Measurements from ENCODE around the gene ARHGAP6.

The ARHGAP6 gene

DNA sequence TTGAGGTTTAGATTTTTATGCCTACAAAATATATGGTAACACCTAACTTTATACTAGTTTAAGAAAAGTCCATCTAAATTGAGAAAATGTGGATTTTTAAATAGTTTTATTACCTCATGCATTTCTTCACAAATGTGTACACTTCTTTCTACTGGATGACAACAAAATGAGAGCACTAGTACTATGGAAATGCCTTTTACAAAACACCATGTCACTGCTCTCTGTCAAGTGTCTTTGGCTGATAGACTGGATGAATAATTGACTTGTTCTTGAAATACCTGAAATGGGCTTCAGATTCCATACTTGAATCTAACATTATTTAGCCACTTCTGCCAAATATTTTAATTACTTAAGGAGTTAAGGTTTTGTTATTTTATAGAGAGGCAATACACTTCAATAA, 323.0 kb downstream of the ARHGAP6 start:
- DNase-seq: no peak

DNA sequence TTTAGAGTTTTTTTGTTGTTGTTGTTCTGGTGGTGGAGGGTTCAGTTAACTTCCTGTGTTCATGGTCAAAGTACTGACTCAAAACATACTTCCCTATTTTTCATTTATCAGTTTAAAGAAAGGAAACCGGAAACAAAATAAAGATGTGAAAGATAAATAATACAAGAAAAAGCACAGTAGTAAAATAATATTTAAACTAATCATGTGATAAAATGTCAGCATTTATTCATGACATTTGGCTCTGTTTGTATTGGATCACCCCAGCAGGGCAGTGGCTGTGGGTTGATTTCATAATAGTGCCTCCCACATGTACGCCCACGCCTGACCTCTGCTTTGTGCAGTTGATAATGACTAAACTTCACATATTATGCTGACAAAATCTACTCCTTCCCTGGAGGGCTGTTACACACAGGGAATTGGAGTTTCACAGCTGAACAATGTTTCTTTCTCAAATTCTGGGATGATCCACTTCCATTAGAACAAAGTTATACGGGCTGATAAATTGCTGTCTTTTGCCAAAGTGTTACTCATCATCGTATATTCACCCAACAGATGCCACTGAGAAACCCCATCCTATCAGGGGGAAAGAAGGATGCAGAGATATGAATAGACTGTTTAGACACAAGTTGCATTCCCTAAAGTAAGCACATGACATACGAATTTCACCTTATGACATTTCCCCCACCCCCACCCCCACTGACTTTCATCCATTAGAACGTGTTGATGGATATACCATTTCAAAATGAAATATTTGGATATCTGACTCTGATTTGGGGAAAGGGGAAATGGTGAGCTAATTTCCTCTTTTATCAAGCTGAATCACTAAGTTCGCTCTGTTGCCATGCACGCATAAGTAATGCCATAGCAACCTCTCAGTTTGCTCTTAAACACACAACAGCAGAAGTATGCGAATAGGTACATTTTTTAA, 324.2 kb downstream of the ARHGAP6 start:
- no peak for DNase-seq

DNA sequence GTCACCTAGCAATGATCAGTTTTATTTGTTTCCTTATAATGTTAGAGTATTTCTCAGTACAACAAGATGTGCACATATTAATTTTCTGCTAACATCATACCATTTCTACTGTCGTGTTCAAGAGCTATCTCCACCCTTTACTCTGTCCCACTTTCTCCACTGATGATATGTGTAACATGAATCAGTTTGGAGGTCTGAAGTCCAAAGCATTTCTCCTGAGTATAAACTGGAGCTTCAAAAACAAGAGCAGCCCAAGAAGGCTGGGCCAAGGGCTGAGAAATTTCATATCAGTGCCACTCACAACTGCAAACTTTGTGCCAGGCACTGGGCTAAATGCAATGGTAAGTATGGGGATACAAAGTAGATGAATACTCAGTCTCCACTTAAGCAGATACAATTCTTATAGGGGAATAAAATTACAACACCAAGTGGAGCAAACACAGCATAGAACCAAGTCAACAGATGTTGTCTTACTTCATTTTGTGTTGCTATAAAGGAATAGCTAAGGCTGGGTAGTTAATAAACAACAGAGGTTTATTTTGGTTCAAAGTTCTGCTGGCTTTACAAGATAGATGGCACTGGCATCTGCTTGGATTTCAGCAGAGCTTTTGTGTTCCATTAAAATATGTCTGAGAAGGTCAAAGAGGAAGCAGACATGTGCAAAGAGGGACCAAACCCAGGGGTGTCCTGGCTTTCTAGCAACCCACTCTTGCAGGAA, 328.3 kb downstream of the ARHGAP6 start:
- no peak for DNase-seq

DNA sequence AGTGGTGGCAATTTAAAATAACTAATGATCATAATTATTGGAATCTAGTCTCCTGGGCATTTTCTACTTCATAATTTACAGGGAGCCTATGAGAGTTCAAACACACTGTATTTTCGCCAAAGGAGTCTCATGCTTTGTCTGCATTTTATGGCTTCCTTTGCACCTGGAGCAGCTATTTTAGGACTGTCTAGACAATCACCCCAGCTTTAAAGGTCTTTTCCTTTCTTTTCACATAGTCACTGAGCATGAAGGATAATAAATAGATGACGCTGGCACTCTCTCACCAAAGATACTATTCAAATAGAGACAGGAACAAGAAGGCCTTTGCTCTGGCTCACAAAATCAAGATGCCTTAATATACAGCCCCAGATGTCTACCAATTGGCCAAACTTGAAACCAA, 329.5 kb downstream of the ARHGAP6 start:
- no peak for DNase-seq

DNA sequence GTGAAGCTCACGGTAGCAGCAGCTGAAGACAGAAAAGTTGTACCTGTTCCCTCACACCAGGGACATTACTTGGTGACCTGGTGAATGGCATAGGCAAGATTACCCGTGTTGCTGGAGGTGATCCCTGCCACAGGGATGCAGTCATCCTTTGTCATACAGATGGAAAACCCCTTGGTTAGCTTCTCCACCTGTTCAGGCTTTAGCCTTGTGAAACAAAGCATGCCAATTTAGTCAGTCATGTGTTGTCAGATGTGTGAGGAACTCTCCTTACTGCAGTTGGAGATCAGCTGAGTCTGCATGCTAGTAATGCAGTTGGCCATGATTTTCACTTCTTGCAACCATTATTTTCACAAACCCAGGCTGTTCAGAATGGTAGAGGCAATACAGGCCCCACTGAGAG, 331.6 kb downstream of the ARHGAP6 start:
- DNase-seq: no peak

DNA sequence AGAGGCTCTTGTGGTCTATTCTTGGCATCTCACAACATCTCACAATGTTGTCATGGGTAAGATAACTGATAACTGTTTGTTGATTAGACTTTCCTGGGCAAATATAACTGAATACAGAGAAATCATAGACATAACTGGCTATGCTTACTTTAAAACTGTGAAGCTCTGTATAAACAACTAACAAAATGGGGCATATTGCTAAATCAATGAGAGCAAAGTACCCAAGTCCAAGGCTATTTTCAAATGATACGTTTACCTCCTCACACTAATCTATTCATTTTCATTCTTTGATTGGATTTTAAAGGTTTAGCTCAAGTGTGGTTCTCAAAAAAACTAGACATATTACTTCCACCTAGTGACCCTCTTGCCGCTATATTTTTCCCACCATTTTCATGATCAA, 333.9 kb downstream of the ARHGAP6 start:
- no peak for DNase-seq

DNA sequence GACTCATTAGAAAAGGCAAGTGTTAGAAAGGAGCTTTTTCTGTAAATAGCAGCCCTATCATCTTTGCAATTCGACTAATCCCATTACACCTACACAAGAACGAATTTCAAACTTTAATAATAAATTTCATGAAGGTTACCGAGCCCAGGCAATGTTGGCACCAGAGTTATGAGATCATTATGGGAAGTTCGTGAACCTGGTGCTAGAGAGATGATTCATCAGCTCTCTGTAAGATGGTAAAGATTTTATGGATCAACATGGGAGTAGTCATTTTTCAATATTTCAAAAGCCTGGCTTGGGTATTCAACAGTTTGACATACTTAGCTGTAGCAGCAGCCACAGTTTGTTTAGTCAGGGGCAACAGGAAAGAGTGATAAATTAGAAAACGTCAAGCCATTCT, 336.7 kb downstream of the ARHGAP6 start:
- DNase-seq: no peak

DNA sequence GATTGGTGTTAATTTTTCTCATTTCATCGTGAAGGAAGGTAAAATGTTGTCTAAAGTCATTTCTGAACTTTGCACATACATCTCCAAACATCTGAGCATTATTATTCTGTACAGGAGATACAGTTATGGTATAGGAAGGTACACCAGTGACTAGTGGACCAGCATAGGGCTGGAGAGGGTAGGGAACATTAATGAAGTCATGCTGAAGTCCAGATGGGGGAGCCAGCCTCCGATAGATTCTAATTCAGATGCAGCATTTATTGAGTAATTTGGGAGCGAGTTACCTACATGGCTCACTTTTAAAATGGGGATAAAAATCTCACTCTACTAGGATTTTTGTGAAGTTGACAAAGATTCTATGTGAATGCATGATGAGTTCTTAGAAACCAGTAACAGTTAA, 337.6 kb downstream of the ARHGAP6 start:
- no peak for DNase-seq

DNA sequence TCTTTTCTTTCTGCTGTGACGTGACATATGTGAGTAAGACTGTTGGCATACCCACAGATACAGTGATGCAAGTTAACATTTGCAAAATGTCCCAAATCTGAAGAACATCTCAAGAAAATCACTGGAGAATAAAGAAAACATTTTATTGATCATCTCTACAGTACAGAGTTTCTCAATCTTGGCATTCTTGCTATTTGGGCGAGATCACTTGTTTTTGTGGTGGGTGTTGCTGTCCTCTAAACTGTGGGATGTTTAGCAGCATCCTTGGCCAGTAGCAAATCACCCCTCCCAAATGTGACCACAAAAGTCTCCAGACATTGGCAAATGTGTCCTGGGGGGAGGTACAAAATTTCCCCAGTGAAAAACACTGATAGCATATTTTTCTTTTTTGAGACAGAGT, 343.7 kb downstream of the ARHGAP6 start:
- DNase-seq: no peak

DNA sequence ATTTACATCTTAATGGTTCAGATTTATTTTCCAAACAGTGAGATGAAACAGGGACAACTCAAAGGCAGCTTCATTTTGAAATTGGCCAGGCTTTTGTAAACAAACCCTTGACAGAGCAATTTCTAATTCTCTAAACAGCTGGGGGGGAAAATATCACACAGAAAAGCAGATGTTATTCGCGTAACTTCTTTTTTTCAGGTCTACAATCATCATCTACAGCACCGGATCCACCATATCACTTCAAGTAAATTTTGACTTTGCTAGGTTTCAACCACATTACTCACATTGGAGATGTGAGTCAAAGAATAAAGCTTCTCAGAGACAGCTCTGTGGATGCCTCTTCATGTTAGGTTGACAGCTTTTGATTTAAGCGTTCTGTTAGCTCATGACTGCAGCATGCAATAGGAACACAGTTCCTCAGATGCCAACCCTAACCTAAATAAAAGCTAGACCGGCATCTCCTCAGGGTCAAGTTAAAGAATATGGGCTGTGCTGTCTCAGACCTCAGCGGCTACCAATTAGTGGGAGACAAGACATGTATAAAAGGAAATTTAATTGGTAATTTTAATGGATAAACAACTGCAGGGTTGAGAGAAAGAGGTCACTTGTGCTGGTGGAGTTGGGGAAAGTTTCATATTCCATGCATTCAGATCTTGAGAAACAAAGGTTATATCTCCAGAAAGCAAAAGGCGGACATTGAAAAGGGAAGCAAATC, 345.8 kb downstream of the ARHGAP6 start:
- DNase-seq: no peak

DNA sequence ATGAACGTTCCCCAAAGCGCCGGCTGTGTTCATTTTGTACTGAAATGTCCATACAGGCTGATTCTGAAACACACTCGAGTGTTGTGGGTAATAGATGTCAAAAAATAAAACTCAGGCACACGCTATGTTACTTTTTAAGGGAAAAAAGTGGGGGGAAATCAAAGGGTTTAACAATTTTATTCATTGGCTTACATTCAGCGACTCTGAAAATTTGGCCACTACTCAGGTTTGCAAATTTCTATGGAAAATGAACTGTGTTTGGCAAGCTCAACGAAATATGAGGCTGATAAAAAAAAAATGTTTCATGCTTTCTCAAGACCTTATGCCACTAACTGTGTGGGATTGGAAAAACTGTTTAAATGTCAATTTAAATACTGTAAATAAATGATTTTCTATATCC, 354.0 kb downstream of the ARHGAP6 start:
- DNase-seq: no peak

DNA sequence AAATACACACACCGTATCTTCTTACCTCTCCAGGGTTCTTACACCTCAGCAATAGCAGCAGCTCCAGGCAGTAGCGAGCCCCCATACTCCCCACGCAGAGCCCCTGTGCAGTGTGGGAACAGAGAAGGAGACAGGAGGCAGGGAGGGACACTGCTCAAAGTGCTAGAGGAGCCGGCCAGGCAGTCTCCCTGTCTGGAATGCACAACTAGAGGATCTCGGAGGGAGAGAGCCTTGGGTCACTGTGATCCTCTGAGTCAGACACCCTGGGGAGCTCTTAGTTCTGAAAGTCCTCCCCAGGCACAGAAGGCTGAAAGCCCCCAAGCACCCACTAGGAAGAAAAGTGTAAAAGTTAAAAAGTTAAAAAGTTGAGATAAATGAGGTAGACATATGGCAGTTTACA, 356.5 kb downstream of the ARHGAP6 start:
- no peak for DNase-seq

DNA sequence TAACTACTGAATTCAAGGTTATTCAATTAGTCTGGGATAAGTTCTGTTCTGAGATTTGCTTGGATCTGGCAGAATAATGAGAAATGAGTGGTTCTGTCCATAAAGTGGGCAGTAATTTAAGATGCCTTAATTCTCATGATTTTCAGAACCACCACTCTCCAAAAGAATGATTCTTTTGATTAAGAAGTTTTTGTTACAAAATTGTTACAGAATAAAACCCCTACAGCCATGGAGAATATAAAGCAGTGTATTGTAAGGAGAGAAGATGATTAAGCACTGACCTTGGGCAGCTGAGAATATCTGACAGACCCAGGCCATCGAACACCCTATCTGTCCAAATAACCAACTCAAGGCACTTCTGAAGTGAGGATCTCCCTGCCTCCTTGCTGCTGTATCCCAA, 360.1 kb downstream of the ARHGAP6 start:
- no peak for DNase-seq

DNA sequence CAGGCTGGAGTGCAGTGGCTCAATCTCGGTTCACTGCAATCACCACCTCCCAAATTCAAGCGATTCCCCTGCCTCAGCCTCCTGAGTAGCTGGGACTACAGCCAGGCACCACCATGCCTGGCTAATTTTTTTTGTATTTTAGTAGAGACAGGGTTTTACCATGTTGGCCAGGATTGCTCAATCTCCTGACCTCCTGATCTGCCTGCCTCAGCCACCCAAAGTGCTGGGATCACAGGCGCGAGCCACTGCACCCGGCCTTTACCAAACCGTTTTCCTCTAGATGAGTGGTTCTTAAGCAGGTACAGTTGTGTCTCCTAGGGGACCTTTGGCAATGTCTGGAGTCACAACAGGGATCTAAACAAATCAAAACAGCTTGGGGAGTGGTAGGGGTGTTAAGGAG, 360.9 kb downstream of the ARHGAP6 start:
- DNase-seq: no peak

DNA sequence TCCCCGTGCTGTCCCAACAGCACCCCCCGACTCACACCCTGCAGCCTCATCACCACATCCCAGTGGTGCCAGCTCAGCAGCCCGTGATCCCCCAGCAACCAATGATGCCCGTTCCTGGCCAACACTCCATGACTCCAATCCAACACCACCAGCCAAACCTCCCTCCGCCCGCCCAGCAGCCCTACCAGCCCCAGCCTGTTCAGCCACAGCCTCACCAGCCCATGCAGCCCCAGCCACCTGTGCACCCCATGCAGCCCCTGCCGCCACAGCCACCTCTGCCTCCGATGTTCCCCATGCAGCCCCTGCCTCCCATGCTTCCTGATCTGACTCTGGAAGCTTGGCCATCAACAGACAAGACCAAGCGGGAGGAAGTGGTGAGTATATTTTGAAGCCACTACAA, 367.1 kb downstream of the ARHGAP6 start:
- no peak for DNase-seq

DNA sequence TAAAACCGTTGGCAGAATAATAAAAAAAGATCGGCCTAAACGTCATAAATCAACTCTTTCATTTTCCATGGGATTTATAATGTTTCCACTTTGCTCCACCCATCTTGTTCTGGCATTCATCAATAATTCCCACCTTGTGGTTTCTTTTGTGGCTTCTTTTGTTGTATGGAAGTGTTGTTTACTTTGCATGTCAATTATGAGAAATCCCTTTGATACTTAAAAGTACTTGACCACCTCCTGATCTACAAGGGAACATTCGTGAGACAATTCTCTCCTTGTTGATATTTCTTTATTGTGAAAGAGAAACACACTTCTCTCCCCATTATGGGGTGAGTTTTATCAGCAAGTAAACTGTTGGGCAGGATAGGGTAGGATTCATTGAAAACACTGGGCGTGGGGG, 369.7 kb downstream of the ARHGAP6 start:
- no peak for DNase-seq

DNA sequence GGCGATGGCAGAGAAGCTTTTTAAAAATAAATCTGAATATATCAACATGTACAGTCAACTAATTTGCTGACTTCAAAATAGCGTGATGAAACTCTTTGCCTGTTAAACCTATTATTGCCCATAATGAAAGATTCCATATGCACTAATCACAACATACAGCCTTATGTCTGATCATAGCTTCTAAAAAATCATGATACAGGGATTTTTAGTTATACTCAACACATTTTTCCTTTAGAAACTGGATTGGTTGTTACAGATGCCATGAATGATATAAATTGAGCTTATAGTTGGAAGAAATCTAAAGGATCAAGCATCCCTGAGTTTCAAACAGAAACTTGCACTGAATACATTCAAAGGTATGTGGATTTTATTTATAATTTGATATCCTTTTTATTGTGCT, 372.6 kb downstream of the ARHGAP6 start, which contains the start of gene AMELX:
AMELX (plus strand) TSS at position 301 of the 400 bp plus-strand sequence. CDS start 1,376 bp downstream, outside the sequence.
- no peak for DNase-seq

DNA sequence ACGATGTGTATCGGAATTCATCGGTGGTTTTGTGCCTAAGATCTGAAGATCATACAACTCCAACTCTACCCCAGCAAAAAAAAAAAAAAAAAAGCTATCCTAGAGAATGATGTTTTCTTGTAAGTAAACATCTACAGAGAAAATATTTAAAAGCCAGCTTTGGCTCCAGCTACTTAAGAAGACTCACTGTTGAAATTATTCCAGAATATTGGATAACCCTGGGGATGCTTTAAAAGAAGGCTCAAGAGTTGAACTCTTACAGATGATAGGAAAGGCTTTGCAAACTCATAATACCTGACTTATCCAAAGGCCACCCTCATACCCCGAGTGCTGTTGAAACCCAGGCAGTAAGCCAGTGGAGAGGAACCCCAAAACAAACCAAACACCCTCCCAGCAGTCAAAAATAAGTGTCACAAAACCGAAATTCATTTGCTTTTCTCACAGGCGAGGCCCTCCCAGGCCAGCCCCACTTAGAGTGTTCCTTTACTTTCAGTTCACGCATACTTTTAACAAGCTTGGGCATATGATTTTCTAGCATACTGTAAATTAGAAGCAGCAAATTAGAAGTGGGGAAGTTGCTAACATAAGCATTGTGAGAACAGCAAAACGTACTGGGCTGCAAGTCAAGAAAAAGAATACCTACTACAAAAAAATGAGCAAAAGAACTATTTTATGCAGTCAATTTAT, 375.2 kb downstream of the ARHGAP6 start:
- no peak for DNase-seq

DNA sequence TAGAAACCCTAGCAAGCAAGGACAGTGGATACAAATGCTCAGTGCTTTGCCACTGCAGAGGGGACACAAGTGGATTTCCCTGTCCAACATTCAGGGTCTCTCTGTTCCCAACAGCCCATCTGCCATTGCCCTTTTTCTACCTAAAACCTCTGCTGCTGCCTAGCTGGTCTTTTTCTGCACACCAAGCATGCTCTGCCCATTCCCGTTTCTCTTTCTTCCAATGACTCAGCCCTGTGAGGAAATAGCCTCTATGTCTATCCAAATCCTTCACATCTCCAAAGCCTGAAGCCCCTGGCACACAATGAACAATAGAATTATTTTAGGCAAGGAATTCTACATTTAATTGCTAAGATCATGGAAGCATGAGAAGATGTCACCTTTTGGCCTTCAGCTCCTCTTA, 378.2 kb downstream of the ARHGAP6 start:
- no peak for DNase-seq

DNA sequence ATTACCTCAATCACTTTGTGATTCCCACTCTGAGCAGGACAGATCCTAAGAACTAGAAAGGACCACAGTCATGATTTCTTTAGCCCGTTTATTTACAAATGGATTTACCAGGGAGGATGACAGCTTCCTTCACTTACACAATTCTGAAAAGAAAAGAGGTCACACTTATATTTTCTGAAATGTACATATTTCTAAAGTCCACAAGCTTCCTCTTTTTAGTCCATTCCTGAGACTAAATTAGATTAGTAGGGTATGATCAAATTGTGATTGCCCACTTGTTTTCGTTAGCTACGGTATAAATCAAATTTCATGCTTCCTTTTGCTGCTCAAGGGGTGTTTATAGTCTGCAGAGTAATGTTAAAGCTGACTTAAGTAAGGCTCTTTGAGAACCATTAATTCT, 380.1 kb downstream of the ARHGAP6 start:
- no peak for DNase-seq

DNA sequence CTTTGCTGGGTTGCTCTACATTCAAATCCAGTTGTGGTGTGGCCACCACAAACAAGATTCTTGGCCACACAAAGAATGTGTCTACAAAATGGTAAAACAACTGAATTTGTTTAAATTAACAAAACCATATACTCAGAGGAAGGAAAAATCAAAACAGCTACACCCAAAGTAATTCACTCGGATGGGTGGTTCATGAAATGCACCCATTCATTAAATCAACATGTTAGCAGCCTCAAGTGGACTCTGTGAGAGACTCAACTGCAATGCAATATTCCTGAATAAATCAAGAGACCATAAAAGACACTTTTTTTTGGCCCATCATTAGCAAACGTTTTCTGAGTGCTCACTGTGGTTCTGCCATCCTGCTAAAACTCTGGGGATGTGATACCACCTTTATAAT, 383.7 kb downstream of the ARHGAP6 start:
- no peak for DNase-seq

DNA sequence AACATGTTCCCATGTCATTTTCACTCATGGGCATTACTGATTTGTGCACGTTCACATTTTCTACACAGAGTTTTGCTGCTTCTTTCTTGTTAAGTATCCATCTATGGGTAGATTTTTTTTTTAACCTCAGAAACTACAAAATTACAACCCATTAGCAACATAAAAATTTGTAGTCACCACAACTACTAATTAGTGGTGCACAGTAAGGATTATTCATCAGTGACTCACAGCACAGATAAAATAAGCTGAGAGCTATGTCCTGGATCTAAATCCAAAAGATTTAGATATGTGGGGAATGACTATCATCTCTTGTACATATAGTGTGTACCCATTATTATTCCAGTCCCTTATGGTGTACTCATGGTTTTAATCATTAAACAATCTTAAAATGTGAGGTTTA, 392.2 kb downstream of the ARHGAP6 start:
- no peak for DNase-seq

DNA sequence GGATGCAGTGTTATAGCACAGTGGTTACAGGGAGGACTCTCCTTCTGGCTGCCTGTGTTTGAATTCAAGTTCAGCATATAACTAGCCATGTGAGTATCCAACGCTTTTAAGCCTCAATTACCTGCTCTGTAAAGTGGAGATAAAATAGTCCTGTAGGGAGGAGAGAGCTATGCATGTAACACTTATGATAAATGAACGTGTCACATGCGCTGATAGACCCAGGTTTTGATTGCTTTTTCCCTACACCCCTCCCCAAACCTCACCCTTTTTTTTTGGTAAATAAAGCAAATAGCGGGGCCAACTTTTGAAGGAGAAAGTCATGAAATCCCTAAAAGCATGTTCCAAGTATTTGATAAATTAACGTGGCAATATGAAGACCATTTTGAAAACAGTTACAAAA, 392.9 kb downstream of the ARHGAP6 start:
- no peak for DNase-seq

All from activated CD8-positive, alpha-beta memory T cell treated with anti-CD3 and anti-CD28 coated beads for 24 hours (primary cell).